ENCODE results near the gene TFB1M.
"Not testable (repeated sequence)": the region's sequence is repeated elsewhere in the genome, so short reads cannot be mapped to it uniquely, and the experiment has no call there.

TFB1M gene

GRCh38 chr6:155340464-155341129, 26.3 kb upstream of the TFB1M start:
- H3K27ac ChIP-seq (ENCODE audit: low read depth, low read length, poor library complexity, severe bottlenecking), result peak overlapping the region; percentile 77
- no peak overlapping the region for H3K4me3 ChIP-seq (ENCODE audit: low read depth, low read length, poor library complexity, severe bottlenecking)

GRCh38 chr6:155339929-155340328, 25.6 kb upstream of the TFB1M start:
- H2AFZ ChIP-seq (ENCODE audit: low read length); H3K9me2 ChIP-seq (ENCODE audit: low read depth, low read length); H3K27me3 ChIP-seq (ENCODE audit: insufficient read depth, low read length); H3K4me2 ChIP-seq (ENCODE audit: low read length); H3K9ac ChIP-seq (ENCODE audit: low read length); H3K36me3 ChIP-seq (ENCODE audit: insufficient read depth, low read length); H3F3A ChIP-seq (ENCODE audit: insufficient read depth, low read length); H4K20me1 ChIP-seq (ENCODE audit: insufficient read depth, low read length); H3K4me3 ChIP-seq (ENCODE audit: low read depth, low read length, poor library complexity, severe bottlenecking); H3K27ac ChIP-seq (ENCODE audit: low read depth, low read length, poor library complexity, severe bottlenecking); H3K79me2 ChIP-seq (ENCODE audit: insufficient read depth, low read length): not testable (repeated sequence)
- H3K4me1 ChIP-seq (ENCODE audit: insufficient read depth, low read length, severe bottlenecking), result peaks cover 19% of the 10 kb centered on the region
- H3K9me3 ChIP-seq (ENCODE audit: low read length), result peaks cover 22% of the 10 kb centered on the region

More at GRCh38 chr6:155340464-155341129, 26.3 kb upstream of the TFB1M start:
- Histone ChIP-seq H3K27me3 (ENCODE audit: insufficient read depth, low read length) (no peaks in the 10 kb centered on the region), H3K9ac (ENCODE audit: low read length) (peak overlapping the region; percentile 18; the same call in 1 of the 2 replicates), H3K9me2 (ENCODE audit: low read depth, low read length) (no peaks in the 10 kb centered on the region), H3K9me3 (ENCODE audit: low read length) (peaks cover 22% of the 10 kb centered on the region), H3K4me2 (ENCODE audit: low read length) (peak overlapping the region; percentile 27; the same call in 1 of the 2 replicates), H3K79me2 (ENCODE audit: insufficient read depth, low read length) (no peaks in the 10 kb centered on the region), H3F3A (ENCODE audit: insufficient read depth, low read length) (no peaks in the 10 kb centered on the region), H3K36me3 (ENCODE audit: insufficient read depth, low read length) (no peaks in the 10 kb centered on the region; the same call in 1 of the 2 replicates), H4K20me1 (ENCODE audit: insufficient read depth, low read length) (no peaks in the 10 kb centered on the region), H3K4me1 (ENCODE audit: insufficient read depth, low read length, severe bottlenecking) (peaks cover 19% of the 10 kb centered on the region), H2AFZ (ENCODE audit: low read length) (no peak overlapping the region)
- TF ChIP-seq CTCF (IDR thresholded peaks at IDR 0.05; ENCODE audit: low read length) (no peak), EZH2 (IDR thresholded peaks at IDR 0.05; ENCODE audit: borderline replicate concordance, low read length) (no peak)

- H3K4me1 ChIP-seq (ENCODE audit: insufficient read depth, low read length, severe bottlenecking), result peaks cover 32% of the 10 kb centered on the region
- not testable (repeated sequence) for H3K9ac ChIP-seq (ENCODE audit: low read length); H3K36me3 ChIP-seq (ENCODE audit: insufficient read depth, low read length); H3F3A ChIP-seq (ENCODE audit: insufficient read depth, low read length); H3K4me2 ChIP-seq (ENCODE audit: low read length); H3K9me2 ChIP-seq (ENCODE audit: low read depth, low read length); H3K27me3 ChIP-seq (ENCODE audit: insufficient read depth, low read length); H3K27ac ChIP-seq (ENCODE audit: low read depth, low read length, poor library complexity, severe bottlenecking); H3K4me3 ChIP-seq (ENCODE audit: low read depth, low read length, poor library complexity, severe bottlenecking); H2AFZ ChIP-seq (ENCODE audit: low read length); H4K20me1 ChIP-seq (ENCODE audit: insufficient read depth, low read length); H3K79me2 ChIP-seq (ENCODE audit: insufficient read depth, low read length)
- H3K9me3 ChIP-seq (ENCODE audit: low read length), result peaks cover 16% of the 10 kb centered on the region
These were observed 24.0 kb upstream of the TFB1M start for GRCh38 chr6:155338237-155338636.

GRCh38 chr6:155335265-155335664, 21.0 kb upstream of the TFB1M start:
- TF ChIP-seq EZH2 (IDR thresholded peaks at IDR 0.05; ENCODE audit: borderline replicate concordance, low read length) (no peak), CTCF (IDR thresholded peaks at IDR 0.05; ENCODE audit: low read length) (no peak)
- H2AFZ ChIP-seq (ENCODE audit: low read length), result no peak overlapping the region
- peaks cover 11% of the 10 kb centered on the region for H3K9me3 ChIP-seq (ENCODE audit: low read length)
- H3K4me3 ChIP-seq (ENCODE audit: low read depth, low read length, poor library complexity, severe bottlenecking), result no peak overlapping the region
- H3K79me2 ChIP-seq (ENCODE audit: insufficient read depth, low read length), result no peaks in the 10 kb centered on the region
- no peaks in the 10 kb centered on the region; the same call in 1 of the 2 replicates for H3K36me3 ChIP-seq (ENCODE audit: insufficient read depth, low read length)
- no peak overlapping the region for H3K27ac ChIP-seq (ENCODE audit: low read depth, low read length, poor library complexity, severe bottlenecking)
- no peak overlapping the region for H3K9ac ChIP-seq (ENCODE audit: low read length)
- H3K9me2 ChIP-seq (ENCODE audit: low read depth, low read length), result no peaks in the 10 kb centered on the region
- H3K27me3 ChIP-seq (ENCODE audit: insufficient read depth, low read length), result no peaks in the 10 kb centered on the region
- H3K4me2 ChIP-seq (ENCODE audit: low read length), result no peak overlapping the region
- H3F3A ChIP-seq (ENCODE audit: insufficient read depth, low read length), result no peaks in the 10 kb centered on the region
- peaks cover 16% of the 10 kb centered on the region for H3K4me1 ChIP-seq (ENCODE audit: insufficient read depth, low read length, severe bottlenecking)
- no peaks in the 10 kb centered on the region for H4K20me1 ChIP-seq (ENCODE audit: insufficient read depth, low read length)

DNA sequence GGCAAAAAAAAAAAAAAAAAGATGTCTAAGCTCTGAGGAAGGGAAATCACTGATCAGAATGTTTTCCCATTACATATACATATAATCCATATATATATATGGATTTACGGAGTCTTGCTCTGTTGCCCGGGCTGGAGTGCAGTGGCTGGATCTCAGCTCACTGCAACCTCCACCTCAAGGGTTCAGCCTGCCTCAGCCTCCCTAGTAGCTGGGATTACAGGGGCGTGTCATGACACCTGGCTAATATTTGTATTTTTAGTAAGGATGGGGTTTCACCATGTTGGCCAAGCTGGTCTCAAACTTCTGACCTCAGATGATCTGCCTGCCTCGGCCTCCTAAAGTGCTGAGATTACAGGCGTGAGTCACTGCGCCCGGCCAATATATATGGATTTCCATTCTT, 19.8 kb upstream of the TFB1M start:
- not testable (repeated sequence) for H3K9me3 ChIP-seq (ENCODE audit: low read length); H3K4me2 ChIP-seq (ENCODE audit: low read length); H3K27me3 ChIP-seq (ENCODE audit: insufficient read depth, low read length); H2AFZ ChIP-seq (ENCODE audit: low read length); H3K9me2 ChIP-seq (ENCODE audit: low read depth, low read length); H3K36me3 ChIP-seq (ENCODE audit: insufficient read depth, low read length); H3K9ac ChIP-seq (ENCODE audit: low read length); H4K20me1 ChIP-seq (ENCODE audit: insufficient read depth, low read length); H3K79me2 ChIP-seq (ENCODE audit: insufficient read depth, low read length); H3F3A ChIP-seq (ENCODE audit: insufficient read depth, low read length); H3K4me3 ChIP-seq (ENCODE audit: low read depth, low read length, poor library complexity, severe bottlenecking)
- H3K4me1 ChIP-seq (ENCODE audit: insufficient read depth, low read length, severe bottlenecking), result peaks cover 18% of the 10 kb centered on the region
- peak overlapping the region; percentile 38 for H3K27ac ChIP-seq (ENCODE audit: low read depth, low read length, poor library complexity, severe bottlenecking)

Data from OCI-LY1 (cell line).